MM.1S (cell line): ENCODE measurements around the gene GCNT1.

ENCODE experiments used
- CTCF ChIP-seq: fragments of 300-600 bp; sonication (generic); IDR thresholded peaks from 2 replicates; pipeline ENCODE4 v1.5.1; 2016; ENCODE audit warnings: antibody characterized with exemption, low read length, mixed read lengths
- EZH2 ChIP-seq: fragments of 300-600 bp; sonication (generic); optimal IDR thresholded peaks from 2 replicates; pipeline ENCODE3; 2017; ENCODE audit warnings: low read depth, mild to moderate bottlenecking, antibody characterized with exemption, low read length, mixed read lengths
- EZH2phosphoT487 ChIP-seq: fragments of 300-600 bp; sonication (generic); IDR thresholded peaks from 2 replicates; pipeline ENCODE4 v1.6.1; 2018; ENCODE audit warnings: antibody characterized with exemption, low read length

- no peak for TF ChIP-seq CTCF
- no peak for TF ChIP-seq EZH2
- TF ChIP-seq EZH2phosphoT487 = no peak
Measured at GRCh38 chr9:76445976-76446375, 13.0 kb upstream of the GCNT1 start.
